T-helper 2 cell (primary cell): ENCODE data around the gene NOP53.
"Not testable (repeated sequence)": the region's sequence is repeated elsewhere in the genome, so short reads cannot be mapped to it uniquely, and the experiment has no call there.

Experiments used
- DNase-seq, 5 experiments: peaks; one replicate each; pipeline versions ENCODE4 v3.0.0 to v3.0.0-alpha.2; 2012 to 2022

The NOP53 gene

GRCh38 chr19:47755065-47755761 lies 9.9 kb downstream of the NOP53 start:
- no peak for DNase-seq

GRCh38 chr19:47755762-47756626 lies 10.6 kb downstream of the NOP53 start:
- DNase-seq, result no peak

GRCh38 chr19:47756627-47756929 lies 11.2 kb downstream of the NOP53 start:
- no peak for DNase-seq

- DNase-seq, result no peak
Measured at GRCh38 chr19:47756953-47757608, 11.7 kb downstream of the NOP53 start.

GRCh38 chr19:47757617-47758442 lies 12.5 kb downstream of the NOP53 start:
- DNase-seq, result no peak

GRCh38 chr19:47758443-47758804 lies 13.1 kb downstream of the NOP53 start:
- no peak for DNase-seq

GRCh38 chr19:47760632-47760999 lies 15.3 kb downstream of the NOP53 start:
- DNase-seq, result no peak

GRCh38 chr19:47761566-47761965 lies 16.2 kb downstream of the NOP53 start:
- DNase-seq, result no peak

GRCh38 chr19:47762151-47762550 lies 16.8 kb downstream of the NOP53 start:
- DNase-seq, result no peak

- DNase-seq, result no peak
Measured at GRCh38 chr19:47762615-47763308, 17.4 kb downstream of the NOP53 start.

- DNase-seq, result not testable (repeated sequence)
Measured at GRCh38 chr19:47764705-47765104, 19.4 kb downstream of the NOP53 start.

- DNase-seq, result peak in 3 of 5 experiments; percentile 29 to 44 (median 31)
Measured at GRCh38 chr19:47765523-47766358, 20.4 kb downstream of the NOP53 start.

GRCh38 chr19:47766359-47766620 lies 20.9 kb downstream of the NOP53 start:
- DNase-seq, result no peak

GRCh38 chr19:47766670-47767069 lies 21.3 kb downstream of the NOP53 start:
- DNase-seq, result no peak

GRCh38 chr19:47767349-47767748 lies 22.0 kb downstream of the NOP53 start:
- DNase-seq, result no peak

- DNase-seq, result no peak
Measured at GRCh38 chr19:47768604-47769003, 23.3 kb downstream of the NOP53 start.

GRCh38 chr19:47769534-47769933 lies 24.2 kb downstream of the NOP53 start:
- no peak for DNase-seq

- not testable (repeated sequence) for DNase-seq
Measured at GRCh38 chr19:47771291-47771690, 25.9 kb downstream of the NOP53 start.

- no peak for DNase-seq
Measured at GRCh38 chr19:47776568-47776967, 31.2 kb downstream of the NOP53 start.

GRCh38 chr19:47777245-47778048 lies 32.1 kb downstream of the NOP53 start:
- not testable (repeated sequence) for DNase-seq
